Measurements from ENCODE around the gene KANK2. TPM values are rescaled to one million over a fixed set of nuclear protein-coding genes. Genes with fewer than 3 reads are reported as not detected.
A peak's percentile ranks its signal among the peaks of the same experiment; 100 is the strongest.

The KANK2 gene
- total RNA-seq, 1 experiment from 2014 or later: 35.1 TPM

DNA sequence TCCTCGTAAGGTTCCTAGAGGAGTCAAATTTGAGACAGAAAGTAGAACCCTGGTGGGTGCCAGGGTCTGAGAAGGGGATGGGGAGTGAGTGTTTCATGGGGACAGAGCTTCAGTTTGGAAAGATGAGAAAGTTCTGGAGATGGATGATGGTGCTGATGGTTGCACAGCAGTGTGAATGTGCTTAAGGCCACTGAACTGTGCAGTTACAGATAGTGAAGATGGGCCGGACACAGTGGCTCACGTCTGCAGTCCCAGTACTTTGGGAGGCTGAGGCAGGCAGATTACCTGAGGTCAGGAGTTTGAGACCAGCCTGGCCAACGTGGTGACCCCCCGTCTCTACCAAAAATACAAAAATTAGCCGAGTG, 42.7 kb downstream of the KANK2 start:
- peaks cover 13% of the 10 kb centered on the region for H3K36me3 Mint-ChIP-seq
- ATAC-seq (no peak), DNase-seq (ENCODE audit: low spot score) (no peak)
- peak overlapping the region; percentile 75 for H3K4me3 Mint-ChIP-seq
- H3K4me1 Mint-ChIP-seq: peaks cover 7% of the 10 kb centered on the region
- no peaks in the 10 kb centered on the region for H3K27me3 Mint-ChIP-seq (ENCODE audit: low read depth)
- H3K9me3 Mint-ChIP-seq: no peaks in the 10 kb centered on the region
- TF ChIP-seq, protein P1, sequence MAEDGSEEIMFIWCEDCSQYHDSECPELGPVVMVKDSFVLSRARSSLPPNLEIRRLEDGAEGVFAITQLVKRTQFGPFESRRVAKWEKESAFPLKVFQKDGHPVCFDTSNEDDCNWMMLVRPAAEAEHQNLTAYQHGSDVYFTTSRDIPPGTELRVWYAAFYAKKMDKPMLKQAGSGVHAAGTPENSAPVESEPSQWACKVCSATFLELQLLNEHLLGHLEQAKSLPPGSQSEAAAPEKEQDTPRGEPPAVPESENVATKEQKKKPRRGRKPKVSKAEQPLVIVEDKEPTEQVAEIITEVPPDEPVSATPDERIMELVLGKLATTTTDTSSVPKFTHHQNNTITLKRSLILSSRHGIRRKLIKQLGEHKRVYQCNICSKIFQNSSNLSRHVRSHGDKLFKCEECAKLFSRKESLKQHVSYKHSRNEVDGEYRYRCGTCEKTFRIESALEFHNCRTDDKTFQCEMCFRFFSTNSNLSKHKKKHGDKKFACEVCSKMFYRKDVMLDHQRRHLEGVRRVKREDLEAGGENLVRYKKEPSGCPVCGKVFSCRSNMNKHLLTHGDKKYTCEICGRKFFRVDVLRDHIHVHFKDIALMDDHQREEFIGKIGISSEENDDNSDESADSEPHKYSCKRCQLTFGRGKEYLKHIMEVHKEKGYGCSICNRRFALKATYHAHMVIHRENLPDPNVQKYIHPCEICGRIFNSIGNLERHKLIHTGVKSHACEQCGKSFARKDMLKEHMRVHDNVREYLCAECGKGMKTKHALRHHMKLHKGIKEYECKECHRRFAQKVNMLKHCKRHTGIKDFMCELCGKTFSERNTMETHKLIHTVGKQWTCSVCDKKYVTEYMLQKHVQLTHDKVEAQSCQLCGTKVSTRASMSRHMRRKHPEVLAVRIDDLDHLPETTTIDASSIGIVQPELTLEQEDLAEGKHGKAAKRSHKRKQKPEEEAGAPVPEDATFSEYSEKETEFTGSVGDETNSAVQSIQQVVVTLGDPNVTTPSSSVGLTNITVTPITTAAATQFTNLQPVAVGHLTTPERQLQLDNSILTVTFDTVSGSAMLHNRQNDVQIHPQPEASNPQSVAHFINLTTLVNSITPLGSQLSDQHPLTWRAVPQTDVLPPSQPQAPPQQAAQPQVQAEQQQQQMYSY (CRISPR knock-in tag; IDR thresholded peaks at IDR 0.05): no peak
- TF ChIP-seq FOXP1 (CRISPR knock-in tag; IDR thresholded peaks at IDR 0.05; ENCODE audit: borderline replicate concordance) (no peak), ETV6 (CRISPR knock-in tag; IDR thresholded peaks at IDR 0.05) (no peak), GRHL2 (CRISPR knock-in tag; IDR thresholded peaks at IDR 0.05; ENCODE audit: insufficient replicate concordance, severe bottlenecking) (no peak), NFE2L1 (CRISPR knock-in tag; IDR thresholded peaks at IDR 0.05) (no peak), FOXK1 (CRISPR knock-in tag; IDR thresholded peaks at IDR 0.05) (no peak), IRF2 (CRISPR knock-in tag; IDR thresholded peaks at IDR 0.05; ENCODE audit: borderline replicate concordance, low read depth) (no peak), ZNF671 (CRISPR knock-in tag; IDR thresholded peaks at IDR 0.05) (no peak), NFYB (CRISPR knock-in tag; conservative IDR thresholded peaks at IDR 0.05; ENCODE audit: low read depth) (no peak), ZNF121 (CRISPR knock-in tag; IDR thresholded peaks at IDR 0.05) (no peak), GABPB1 (CRISPR knock-in tag; IDR thresholded peaks at IDR 0.05) (no peak), ZNF232 (CRISPR knock-in tag; IDR thresholded peaks at IDR 0.05) (no peak), SP1 (CRISPR knock-in tag; conservative IDR thresholded peaks at IDR 0.05) (no peak)
- TF ChIP-seq, protein P2, sequence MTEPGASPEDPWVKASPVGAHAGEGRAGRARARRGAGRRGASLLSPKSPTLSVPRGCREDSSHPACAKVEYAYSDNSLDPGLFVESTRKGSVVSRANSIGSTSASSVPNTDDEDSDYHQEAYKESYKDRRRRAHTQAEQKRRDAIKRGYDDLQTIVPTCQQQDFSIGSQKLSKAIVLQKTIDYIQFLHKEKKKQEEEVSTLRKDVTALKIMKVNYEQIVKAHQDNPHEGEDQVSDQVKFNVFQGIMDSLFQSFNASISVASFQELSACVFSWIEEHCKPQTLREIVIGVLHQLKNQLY (CRISPR knock-in tag; IDR thresholded peaks at IDR 0.05): no peak
- TF ChIP-seq, protein P3, sequence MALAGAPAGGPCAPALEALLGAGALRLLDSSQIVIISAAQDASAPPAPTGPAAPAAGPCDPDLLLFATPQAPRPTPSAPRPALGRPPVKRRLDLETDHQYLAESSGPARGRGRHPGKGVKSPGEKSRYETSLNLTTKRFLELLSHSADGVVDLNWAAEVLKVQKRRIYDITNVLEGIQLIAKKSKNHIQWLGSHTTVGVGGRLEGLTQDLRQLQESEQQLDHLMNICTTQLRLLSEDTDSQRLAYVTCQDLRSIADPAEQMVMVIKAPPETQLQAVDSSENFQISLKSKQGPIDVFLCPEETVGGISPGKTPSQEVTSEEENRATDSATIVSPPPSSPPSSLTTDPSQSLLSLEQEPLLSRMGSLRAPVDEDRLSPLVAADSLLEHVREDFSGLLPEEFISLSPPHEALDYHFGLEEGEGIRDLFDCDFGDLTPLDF (CRISPR knock-in tag; IDR thresholded peaks at IDR 0.05): no peak
- TF ChIP-seq, protein P4, sequence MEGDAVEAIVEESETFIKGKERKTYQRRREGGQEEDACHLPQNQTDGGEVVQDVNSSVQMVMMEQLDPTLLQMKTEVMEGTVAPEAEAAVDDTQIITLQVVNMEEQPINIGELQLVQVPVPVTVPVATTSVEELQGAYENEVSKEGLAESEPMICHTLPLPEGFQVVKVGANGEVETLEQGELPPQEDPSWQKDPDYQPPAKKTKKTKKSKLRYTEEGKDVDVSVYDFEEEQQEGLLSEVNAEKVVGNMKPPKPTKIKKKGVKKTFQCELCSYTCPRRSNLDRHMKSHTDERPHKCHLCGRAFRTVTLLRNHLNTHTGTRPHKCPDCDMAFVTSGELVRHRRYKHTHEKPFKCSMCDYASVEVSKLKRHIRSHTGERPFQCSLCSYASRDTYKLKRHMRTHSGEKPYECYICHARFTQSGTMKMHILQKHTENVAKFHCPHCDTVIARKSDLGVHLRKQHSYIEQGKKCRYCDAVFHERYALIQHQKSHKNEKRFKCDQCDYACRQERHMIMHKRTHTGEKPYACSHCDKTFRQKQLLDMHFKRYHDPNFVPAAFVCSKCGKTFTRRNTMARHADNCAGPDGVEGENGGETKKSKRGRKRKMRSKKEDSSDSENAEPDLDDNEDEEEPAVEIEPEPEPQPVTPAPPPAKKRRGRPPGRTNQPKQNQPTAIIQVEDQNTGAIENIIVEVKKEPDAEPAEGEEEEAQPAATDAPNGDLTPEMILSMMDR (IDR thresholded peaks at IDR 0.05): no peak
- TF ChIP-seq, protein P5, sequence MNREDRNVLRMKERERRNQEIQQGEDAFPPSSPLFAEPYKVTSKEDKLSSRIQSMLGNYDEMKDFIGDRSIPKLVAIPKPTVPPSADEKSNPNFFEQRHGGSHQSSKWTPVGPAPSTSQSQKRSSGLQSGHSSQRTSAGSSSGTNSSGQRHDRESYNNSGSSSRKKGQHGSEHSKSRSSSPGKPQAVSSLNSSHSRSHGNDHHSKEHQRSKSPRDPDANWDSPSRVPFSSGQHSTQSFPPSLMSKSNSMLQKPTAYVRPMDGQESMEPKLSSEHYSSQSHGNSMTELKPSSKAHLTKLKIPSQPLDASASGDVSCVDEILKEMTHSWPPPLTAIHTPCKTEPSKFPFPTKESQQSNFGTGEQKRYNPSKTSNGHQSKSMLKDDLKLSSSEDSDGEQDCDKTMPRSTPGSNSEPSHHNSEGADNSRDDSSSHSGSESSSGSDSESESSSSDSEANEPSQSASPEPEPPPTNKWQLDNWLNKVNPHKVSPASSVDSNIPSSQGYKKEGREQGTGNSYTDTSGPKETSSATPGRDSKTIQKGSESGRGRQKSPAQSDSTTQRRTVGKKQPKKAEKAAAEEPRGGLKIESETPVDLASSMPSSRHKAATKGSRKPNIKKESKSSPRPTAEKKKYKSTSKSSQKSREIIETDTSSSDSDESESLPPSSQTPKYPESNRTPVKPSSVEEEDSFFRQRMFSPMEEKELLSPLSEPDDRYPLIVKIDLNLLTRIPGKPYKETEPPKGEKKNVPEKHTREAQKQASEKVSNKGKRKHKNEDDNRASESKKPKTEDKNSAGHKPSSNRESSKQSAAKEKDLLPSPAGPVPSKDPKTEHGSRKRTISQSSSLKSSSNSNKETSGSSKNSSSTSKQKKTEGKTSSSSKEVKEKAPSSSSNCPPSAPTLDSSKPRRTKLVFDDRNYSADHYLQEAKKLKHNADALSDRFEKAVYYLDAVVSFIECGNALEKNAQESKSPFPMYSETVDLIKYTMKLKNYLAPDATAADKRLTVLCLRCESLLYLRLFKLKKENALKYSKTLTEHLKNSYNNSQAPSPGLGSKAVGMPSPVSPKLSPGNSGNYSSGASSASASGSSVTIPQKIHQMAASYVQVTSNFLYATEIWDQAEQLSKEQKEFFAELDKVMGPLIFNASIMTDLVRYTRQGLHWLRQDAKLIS (CRISPR knock-in tag; IDR thresholded peaks at IDR 0.05; ENCODE audit: borderline replicate concordance): no peak
- TF ChIP-seq, protein P6, sequence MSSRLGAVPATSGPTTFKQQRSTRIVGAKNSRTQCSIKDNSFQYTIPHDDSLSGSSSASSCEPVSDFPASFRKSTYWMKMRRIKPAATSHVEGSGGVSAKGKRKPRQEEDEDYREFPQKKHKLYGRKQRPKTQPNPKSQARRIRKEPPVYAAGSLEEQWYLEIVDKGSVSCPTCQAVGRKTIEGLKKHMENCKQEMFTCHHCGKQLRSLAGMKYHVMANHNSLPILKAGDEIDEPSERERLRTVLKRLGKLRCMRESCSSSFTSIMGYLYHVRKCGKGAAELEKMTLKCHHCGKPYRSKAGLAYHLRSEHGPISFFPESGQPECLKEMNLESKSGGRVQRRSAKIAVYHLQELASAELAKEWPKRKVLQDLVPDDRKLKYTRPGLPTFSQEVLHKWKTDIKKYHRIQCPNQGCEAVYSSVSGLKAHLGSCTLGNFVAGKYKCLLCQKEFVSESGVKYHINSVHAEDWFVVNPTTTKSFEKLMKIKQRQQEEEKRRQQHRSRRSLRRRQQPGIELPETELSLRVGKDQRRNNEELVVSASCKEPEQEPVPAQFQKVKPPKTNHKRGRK (CRISPR knock-in tag; IDR thresholded peaks at IDR 0.05; ENCODE audit: borderline replicate concordance): no peak
- TF ChIP-seq, protein P7, sequence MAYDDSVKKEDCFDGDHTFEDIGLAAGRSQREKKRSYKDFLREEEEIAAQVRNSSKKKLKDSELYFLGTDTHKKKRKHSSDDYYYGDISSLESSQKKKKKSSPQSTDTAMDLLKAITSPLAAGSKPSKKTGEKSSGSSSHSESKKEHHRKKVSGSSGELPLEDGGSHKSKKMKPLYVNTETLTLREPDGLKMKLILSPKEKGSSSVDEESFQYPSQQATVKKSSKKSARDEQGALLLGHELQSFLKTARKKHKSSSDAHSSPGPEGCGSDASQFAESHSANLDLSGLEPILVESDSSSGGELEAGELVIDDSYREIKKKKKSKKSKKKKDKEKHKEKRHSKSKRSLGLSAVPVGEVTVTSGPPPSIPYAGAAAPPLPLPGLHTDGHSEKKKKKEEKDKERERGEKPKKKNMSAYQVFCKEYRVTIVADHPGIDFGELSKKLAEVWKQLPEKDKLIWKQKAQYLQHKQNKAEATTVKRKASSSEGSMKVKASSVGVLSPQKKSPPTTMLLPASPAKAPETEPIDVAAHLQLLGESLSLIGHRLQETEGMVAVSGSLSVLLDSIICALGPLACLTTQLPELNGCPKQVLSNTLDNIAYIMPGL (CRISPR knock-in tag; IDR thresholded peaks at IDR 0.05): no peak
- ChIA-PET POLR2A (no interaction called here), CTCF (interaction anchor here (0.8 to 1.5 kb wide), 3 partner anchors 10 to 13 kb away, joined by 3 read pairs; no protein-coding TSS in a partner anchor)
- peak overlapping the region; percentile 55 for H3K27ac Mint-ChIP-seq
